Endothelial cell (in vitro differentiated cells): ENCODE measurements around the gene DPYSL5. TPM values are rescaled to one million over a fixed set of nuclear protein-coding genes. Genes with fewer than 3 reads are reported as not detected.
"Not testable (repeated sequence)": the region's sequence is repeated elsewhere in the genome, so short reads cannot be mapped to it uniquely, and the experiment has no call there.

Source experiments
- DNase-seq: peaks from one replicate; pipeline ENCODE4 v3.0.0; 2021; ENCODE audit warnings: low spot score
- H3K27ac Mint-ChIP-seq: one replicate; pipeline ENCODE4 v1.8.0; 2021; ENCODE audit warnings: mixed read lengths, inconsistent platforms; ENCODE audit not compliant: unreplicated experiment
- H3K27me3 Mint-ChIP-seq: one replicate; pipeline ENCODE4 v1.8.0; 2021; ENCODE audit warnings: mild to moderate bottlenecking, moderate library complexity, mixed read lengths, inconsistent platforms; ENCODE audit not compliant: unreplicated experiment
- H3K36me3 Mint-ChIP-seq: one replicate; pipeline ENCODE4 v1.8.0; 2021; ENCODE audit warnings: mild to moderate bottlenecking, low read depth, mixed read lengths, inconsistent platforms; ENCODE audit not compliant: unreplicated experiment
- H3K4me1 Mint-ChIP-seq: one replicate; pipeline ENCODE4 v1.8.0; 2021; ENCODE audit warnings: mild to moderate bottlenecking, mixed read lengths, inconsistent platforms; ENCODE audit not compliant: unreplicated experiment
- H3K4me3 Mint-ChIP-seq: one replicate; pipeline ENCODE4 v1.8.0; 2021; ENCODE audit warnings: mild to moderate bottlenecking, mixed read lengths, inconsistent platforms; ENCODE audit not compliant: unreplicated experiment
- H3K9me3 Mint-ChIP-seq: one replicate; pipeline ENCODE4 v1.8.0; 2021; ENCODE audit warnings: mixed read lengths, inconsistent platforms; ENCODE audit not compliant: unreplicated experiment
- total RNA-seq: library from RNA; stranded (reverse); fragmentation: NEBNext Ultra II Directional; extraction: Animal tissue kit (Norgen Biotek cat#: 25700); gene quantifications from one replicate; pipeline ENCODE4 v1.2.1, GENCODE V29; 2021; ENCODE audit not compliant: unreplicated experiment
- TF ChIP-seq, protein P1 (sequence below): fragments of 200-600 bp; sonication (generic); IDR thresholded peaks from one replicate; pipeline ENCODE4 v1.5.0; 2021; ENCODE audit warnings: antibody characterized with exemption; ENCODE audit not compliant: unreplicated experiment

DPYSL5 gene
- total RNA-seq, 1 donor from 2014 or later, result 0.23 TPM

DNA sequence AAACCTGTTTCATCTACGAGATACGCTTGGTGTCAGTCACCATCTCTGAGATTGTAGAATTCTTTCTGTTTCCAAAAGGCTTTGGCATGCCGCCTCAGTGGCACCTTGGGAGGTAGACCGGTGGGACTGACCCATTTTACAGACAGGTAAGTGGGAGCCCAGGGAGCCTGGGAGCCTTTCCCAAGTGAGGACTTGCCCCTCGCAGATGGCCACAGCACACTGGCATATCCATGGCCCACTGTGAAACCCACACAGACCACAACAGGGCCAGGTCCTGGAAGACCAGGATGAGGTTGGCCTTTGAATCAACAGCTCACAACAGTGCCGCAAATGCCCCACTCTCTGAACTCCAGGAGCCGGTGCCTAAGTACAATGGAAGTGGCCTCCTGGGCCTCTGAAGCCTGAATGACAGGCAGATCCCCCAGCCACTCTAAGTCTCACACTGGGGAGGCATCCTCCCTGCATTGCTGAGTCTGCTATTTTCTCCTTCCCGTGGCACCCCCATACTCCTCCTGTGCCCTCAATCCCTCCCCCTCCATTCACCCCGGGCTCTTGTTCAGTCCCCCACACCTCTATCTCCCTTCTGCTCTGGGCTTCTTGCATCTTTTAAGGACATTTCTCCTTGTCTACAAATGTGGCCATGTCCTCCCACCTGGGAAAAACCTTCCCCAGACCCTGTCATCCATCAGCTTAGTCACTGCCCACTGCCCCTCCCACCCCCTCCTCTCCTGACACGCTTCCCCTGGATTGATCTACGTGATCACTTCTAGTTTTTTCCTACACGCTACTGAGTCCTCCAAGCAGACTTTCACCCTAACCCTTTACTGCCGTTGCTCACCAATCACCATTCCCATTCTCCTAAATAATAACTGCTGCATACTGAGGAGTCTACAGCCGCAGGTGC is 35.9 kb upstream of the DPYSL5 start:
- H3K36me3 Mint-ChIP-seq, result no peaks in the 10 kb centered on the region

DNA sequence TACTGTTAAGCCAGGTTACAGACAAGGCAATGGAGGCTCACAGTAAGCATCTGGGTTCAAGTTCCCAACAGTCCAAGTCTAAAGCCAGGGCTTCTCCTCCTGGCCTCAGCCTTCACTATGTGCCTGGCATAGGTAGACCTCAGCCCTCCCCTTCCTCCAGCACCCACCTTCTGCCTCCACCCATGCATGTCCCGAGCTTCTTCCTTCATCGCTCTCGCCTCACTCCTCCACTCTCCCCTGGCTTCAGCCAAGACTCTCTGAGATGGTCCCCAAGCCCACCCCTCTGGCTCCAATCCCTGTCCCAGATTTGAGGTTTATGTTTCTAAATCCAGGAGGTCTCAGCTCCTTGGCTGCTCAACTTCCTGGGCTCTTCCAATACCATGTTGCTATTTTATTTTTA is 35.2 kb upstream of the DPYSL5 start:
- Mint-ChIP-seq H3K4me1 (peaks cover 6% of the 10 kb centered on the region), H3K27ac (no peak overlapping the region), H3K4me3 (no peak overlapping the region), H3K27me3 (peaks cover 4% of the 10 kb centered on the region), H3K9me3 (no peaks in the 10 kb centered on the region), H3K36me3 (no peaks in the 10 kb centered on the region)
- no peak for DNase-seq
- TF ChIP-seq, protein P1, sequence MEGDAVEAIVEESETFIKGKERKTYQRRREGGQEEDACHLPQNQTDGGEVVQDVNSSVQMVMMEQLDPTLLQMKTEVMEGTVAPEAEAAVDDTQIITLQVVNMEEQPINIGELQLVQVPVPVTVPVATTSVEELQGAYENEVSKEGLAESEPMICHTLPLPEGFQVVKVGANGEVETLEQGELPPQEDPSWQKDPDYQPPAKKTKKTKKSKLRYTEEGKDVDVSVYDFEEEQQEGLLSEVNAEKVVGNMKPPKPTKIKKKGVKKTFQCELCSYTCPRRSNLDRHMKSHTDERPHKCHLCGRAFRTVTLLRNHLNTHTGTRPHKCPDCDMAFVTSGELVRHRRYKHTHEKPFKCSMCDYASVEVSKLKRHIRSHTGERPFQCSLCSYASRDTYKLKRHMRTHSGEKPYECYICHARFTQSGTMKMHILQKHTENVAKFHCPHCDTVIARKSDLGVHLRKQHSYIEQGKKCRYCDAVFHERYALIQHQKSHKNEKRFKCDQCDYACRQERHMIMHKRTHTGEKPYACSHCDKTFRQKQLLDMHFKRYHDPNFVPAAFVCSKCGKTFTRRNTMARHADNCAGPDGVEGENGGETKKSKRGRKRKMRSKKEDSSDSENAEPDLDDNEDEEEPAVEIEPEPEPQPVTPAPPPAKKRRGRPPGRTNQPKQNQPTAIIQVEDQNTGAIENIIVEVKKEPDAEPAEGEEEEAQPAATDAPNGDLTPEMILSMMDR, result no peak

More for the DNA sequence above, 35.9 kb upstream of the DPYSL5 start:
- Mint-ChIP-seq H3K27me3 (peaks cover 4% of the 10 kb centered on the region), H3K27ac (no peak overlapping the region), H3K4me3 (no peak overlapping the region), H3K9me3 (no peaks in the 10 kb centered on the region), H3K4me1 (peaks cover 6% of the 10 kb centered on the region)
- no peak for DNase-seq
- TF ChIP-seq, protein P1, result no peak

DNA sequence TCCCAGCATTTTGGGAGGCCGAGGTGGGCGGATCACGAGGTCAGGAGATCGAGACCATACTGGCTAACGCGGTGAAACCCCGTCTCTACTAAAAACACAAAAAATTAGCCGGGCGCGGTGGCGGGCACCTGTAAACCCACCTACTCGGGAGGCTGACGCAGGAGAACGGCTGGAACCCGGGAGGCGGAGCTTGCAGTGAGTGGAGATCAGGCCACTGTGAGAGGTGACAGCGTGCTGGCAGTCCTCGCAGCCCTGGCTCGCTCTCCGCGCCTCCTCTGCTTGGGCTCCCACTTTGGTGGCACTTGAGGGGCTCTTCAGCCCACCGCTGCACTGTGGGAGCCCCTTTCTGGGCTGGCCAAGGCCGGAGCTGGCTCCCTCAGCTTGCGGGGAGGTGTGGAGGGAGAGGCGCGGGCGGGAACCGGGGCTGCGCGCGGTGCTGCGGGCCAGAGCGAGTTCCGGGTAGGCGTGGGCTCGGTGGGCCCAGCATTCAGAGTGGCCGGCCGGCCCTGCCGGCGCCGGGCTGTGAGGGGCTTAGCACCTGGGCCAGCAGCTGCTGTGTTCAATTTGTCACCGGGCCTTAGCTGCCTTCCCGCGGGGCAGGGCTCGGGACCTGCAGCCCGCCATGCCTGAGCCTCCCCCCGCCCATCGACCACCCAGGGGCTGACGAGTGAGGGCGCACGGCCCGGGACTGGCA is 33.7 kb upstream of the DPYSL5 start:
- not testable (repeated sequence) for H3K4me3 Mint-ChIP-seq, DNase-seq, H3K9me3 Mint-ChIP-seq, H3K27ac Mint-ChIP-seq, H3K4me1 Mint-ChIP-seq, H3K27me3 Mint-ChIP-seq, H3K36me3 Mint-ChIP-seq

DNA sequence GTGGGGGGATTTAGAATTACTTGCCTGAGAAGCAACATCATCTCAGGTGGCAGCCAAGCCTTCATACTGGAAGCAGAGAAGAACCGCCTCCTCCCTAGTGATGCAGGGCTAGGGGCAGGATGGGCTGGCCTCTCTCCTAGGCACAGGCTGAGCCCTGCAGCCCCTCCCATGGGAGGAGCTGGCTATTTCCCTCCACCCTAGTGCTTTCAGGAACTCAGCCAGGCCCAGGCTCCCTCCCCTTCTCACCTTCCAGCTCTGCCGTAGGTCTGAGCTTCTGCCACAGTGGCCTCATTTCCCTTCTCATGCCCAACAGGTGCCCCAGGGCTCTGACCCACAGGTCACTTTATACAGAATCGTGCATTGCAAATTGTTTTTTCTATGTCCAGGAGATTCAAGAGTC is 31.0 kb upstream of the DPYSL5 start:
- Mint-ChIP-seq H3K9me3 (no peaks in the 10 kb centered on the region), H3K27me3 (peaks cover 4% of the 10 kb centered on the region), H3K36me3 (no peaks in the 10 kb centered on the region), H3K4me1 (peaks cover 2% of the 10 kb centered on the region), H3K4me3 (no peak overlapping the region), H3K27ac (no peak overlapping the region)
- no peak for DNase-seq
- TF ChIP-seq, protein P1, result no peak

DNA sequence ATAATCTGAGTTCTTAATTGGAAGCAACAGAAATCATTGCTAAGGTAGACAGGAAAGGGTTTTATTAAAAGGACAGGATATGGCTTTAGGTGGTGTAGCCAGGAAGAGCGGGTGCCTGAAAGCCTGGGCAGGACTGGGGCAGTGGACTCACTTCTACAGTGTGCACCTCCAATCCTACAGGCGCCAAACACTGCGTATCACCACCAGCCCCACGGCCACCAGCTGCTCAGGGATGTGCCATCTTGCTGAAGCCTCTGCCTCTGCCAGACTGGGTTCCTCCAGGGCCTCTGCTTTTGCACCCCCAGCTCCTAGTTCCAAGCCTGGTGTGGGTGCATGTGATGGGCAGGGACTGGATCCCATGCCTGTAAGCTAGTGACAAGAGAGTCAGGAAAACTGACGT is 29.7 kb upstream of the DPYSL5 start:
- H3K27me3 Mint-ChIP-seq, result no peaks in the 10 kb centered on the region
- peaks cover 2% of the 10 kb centered on the region for H3K4me1 Mint-ChIP-seq
- TF ChIP-seq, protein P1, result no peak
- DNase-seq, result no peak
- no peak overlapping the region for H3K4me3 Mint-ChIP-seq
- no peaks in the 10 kb centered on the region for H3K9me3 Mint-ChIP-seq
- H3K27ac Mint-ChIP-seq, result no peak overlapping the region
- no peaks in the 10 kb centered on the region for H3K36me3 Mint-ChIP-seq
